GM12801 (cell line): Measurements from ENCODE around the gene RIPOR3.

ENCODE experiments used
- TF ChIP-seq, protein P1 (sequence below): IDR thresholded peaks from one replicate; pipeline ENCODE4 v1.5.1; 2011; ENCODE audit warnings: control low read depth; ENCODE audit not compliant: insufficient read length; ENCODE audit errors: extremely low read depth

The RIPOR3 gene

GRCh38 chr20:50713657-50714101 lies 22.3 kb upstream of the RIPOR3 start:
- TF ChIP-seq, protein P1, sequence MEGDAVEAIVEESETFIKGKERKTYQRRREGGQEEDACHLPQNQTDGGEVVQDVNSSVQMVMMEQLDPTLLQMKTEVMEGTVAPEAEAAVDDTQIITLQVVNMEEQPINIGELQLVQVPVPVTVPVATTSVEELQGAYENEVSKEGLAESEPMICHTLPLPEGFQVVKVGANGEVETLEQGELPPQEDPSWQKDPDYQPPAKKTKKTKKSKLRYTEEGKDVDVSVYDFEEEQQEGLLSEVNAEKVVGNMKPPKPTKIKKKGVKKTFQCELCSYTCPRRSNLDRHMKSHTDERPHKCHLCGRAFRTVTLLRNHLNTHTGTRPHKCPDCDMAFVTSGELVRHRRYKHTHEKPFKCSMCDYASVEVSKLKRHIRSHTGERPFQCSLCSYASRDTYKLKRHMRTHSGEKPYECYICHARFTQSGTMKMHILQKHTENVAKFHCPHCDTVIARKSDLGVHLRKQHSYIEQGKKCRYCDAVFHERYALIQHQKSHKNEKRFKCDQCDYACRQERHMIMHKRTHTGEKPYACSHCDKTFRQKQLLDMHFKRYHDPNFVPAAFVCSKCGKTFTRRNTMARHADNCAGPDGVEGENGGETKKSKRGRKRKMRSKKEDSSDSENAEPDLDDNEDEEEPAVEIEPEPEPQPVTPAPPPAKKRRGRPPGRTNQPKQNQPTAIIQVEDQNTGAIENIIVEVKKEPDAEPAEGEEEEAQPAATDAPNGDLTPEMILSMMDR, result no peak

DNA sequence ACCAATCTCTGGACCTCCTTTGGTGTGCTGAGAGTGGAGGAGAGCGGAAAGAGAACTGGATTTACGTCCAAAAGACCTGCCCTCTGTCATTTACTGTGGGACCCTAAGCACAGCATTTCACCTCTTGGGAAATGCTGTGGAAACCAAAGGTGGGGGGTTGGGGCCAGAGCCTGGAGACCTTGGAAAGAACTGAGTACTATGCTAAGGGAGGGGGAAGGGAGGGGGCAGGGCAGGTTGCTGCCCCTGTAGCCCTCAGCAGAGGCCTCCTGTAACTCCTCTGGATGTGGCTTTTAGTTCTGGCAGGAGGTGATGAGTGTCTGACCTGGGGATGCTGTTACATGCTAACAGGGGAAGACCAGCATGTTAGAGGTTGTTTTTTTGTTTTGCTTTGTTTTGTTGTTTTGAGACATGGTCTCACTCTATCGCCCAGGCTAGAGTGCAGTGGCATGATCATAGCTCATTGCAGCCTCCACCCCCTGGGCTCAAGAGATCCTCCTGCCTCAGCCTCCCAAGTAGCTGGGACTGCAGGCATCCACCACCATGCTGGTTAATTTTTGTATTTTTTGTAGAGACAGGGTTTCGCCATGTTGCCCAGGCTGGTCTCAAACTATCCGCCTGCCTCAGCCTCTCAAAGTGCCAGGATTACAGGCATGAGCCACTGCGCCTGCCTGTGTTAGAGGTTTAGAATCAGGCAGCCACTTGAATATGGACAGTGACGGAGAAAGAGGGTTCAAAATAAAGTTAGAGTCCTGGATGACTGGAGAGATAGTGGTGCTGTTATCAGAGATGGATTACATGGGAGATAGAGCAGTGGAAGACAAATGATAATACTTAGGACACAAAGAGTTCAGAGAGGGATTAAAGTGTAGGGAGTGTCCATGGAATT lies 21.7 kb upstream of the RIPOR3 start:
- TF ChIP-seq, protein P1, result no peak

GRCh38 chr20:50711113-50711825 lies 19.9 kb upstream of the RIPOR3 start:
- TF ChIP-seq, protein P1, result no peak

DNA sequence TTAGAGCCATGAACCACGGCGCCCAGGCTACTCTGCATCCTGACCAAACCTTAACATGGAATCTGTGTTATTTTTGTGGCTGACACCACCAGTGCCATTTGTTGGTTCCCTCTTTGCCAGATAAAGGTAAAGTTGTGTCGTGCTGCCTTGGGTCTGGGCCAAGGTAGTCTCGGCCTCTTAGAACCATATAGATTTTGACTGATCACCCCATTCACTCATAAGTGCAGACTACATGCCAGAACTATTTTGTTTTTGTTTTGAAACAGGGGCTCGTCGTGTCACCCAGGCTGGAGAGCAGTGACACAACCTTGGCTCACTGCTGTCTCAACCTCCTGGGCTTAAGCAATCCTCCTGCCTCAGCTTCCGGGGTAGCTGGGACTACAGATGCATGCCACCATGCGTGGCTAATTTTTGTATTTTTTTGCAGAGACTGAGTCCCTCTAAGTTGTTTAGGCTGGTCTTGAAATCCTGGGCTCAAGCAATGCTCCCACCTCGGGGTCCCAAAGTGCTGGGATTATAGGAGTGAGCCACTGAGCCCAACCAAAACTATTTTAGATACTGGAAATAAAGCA lies 19.2 kb upstream of the RIPOR3 start:
- TF ChIP-seq, protein P1, result no peak

DNA sequence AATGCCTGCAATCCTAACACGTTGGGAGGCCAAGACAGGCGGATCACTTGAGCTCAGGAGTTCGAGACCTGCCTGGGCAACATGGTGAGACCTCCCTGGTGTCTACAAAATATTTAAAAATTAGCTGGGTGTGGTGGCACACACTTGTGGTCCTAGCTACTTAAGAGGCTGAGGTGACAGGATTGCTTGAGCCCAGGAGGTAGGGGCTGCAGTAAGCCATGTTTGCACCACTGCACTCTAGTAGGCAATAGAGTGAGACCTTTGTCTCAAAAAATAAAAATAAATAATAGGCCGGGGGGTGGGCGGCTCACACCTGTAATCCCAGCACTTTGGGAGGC lies 18.3 kb upstream of the RIPOR3 start:
- TF ChIP-seq, protein P1, result no peak

DNA sequence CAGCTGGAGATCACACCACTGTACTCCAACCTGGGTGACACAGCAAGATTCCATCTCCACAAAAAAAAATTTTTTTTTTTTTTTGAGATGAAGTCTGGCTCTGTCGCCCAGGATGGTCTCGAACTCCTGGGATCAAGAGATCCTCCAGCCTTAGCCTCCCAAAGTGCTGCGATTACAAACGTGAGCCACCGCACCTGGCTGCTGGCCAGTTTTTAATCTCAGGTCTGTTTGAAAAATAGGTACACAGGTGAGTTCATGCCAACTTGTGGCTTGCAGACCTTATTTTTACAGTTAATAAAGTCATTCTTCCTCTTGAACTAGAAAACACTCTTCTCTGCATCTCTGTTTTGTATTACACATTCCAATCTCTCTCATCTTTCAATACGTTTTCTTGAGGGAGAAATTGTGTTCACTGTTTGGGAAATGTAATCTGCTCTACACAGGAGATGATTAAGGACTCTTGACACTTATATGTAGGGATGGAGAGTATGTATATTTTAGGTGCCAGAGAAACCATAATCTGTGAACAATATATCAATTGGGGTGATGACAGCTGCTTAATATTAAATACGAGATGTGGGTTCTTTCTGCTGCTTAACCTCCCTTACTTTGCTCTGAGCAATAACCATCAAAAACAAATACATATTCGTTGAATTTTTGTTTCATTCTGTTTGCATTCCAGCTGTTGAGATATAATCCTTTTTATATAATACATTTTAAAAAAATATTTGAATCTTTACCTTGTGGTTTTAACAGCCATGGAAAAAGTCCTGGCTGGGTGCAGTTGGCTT lies 17.7 kb upstream of the RIPOR3 start:
- TF ChIP-seq, protein P1, result no peak

GRCh38 chr20:50704971-50705370 lies 13.6 kb upstream of the RIPOR3 start:
- TF ChIP-seq, protein P1, result no peak
